GM23248 (cell line): ENCODE data around the gene EPHB3.

Source experiments
- EZH2 ChIP-seq: fragments of 200-600 bp; sonication (generic); IDR thresholded peaks from 2 replicates; pipeline ENCODE4 v1.6.1; 2018; ENCODE audit warnings: antibody characterized with exemption, mild to moderate bottlenecking; ENCODE audit not compliant: insufficient read depth, poor library complexity, severe bottlenecking
- EZH2phosphoT487 ChIP-seq: fragments of 200-600 bp; sonication (generic); IDR thresholded peaks from 2 replicates; pipeline ENCODE4 v1.6.1; 2018; ENCODE audit warnings: antibody characterized with exemption, moderate library complexity, mild to moderate bottlenecking, low read depth; ENCODE audit not compliant: insufficient read depth

DNA sequence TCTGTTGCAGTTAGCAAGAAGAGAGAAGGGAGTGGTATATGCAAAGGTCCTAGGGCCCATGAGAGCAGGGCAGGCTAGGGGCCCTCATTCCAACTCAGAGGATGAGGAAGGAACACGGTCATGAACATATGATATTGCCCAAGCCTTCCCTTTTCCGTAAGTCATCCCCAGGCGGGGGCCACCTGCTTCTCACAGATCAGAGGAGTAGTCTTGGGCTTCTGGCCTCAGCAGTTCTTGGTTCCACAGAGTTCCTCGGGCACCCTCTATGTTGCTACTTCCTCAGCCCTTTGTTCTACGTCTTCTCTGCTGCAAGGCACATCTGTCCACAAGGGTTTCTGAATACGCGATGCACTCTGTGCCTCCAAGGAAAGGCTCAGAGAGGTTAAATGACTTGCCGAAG, 25.3 kb downstream of the EPHB3 start:
- TF ChIP-seq EZH2 = no peak
- no peak for TF ChIP-seq EZH2phosphoT487
